ENCODE results near the gene CNOT11. TPM values are rescaled to one million over a fixed set of nuclear protein-coding genes. Genes with fewer than 3 reads are reported as not detected.
A peak's percentile ranks its signal among the peaks of the same experiment; 100 is the strongest.

CNOT11 gene
- total RNA-seq, 3 donors from 2014 or later (not counting 1 experiment from before 2014, with no cell fraction given): 41.7 to 49.8 (median 46.0) TPM

GRCh38 chr2:101264360-101264939 is 11.8 kb downstream of the CNOT11 start:
- Histone ChIP-seq H3K27me3 (ENCODE audit: control insufficient read depth, insufficient read depth, low read length) (no peaks in the 10 kb centered on the region), H3K27ac (ENCODE audit: low read length) (no peak overlapping the region), H3K36me3 (ENCODE audit: control insufficient read depth, insufficient read depth, low read length) (peaks cover 69% of the 10 kb centered on the region), H3K9me3 (ENCODE audit: control insufficient read depth, insufficient read depth, low read length) (no peaks in the 10 kb centered on the region), H3K4me1 (ENCODE audit: control insufficient read depth, insufficient read depth, low read length) (no peaks in the 10 kb centered on the region), H3K4me3 (ENCODE audit: low read length) (no peak overlapping the region)
- Mint-ChIP-seq H3K4me3 (no peak overlapping the region), H3K27me3 (ENCODE audit: low read depth in 2 of 2) (no peaks in the 10 kb centered on the region), H3K27ac (peak overlapping the region; percentile 51 to 73), H3K36me3 (peaks cover 5% of the 10 kb centered on the region), H3K4me1 (peaks cover 10 to 19% of the 10 kb centered on the region in 2 donors), H3K9me3 (no peaks in the 10 kb centered on the region)
- WGBS (ENCODE audit: insufficient coverage): 89% methylated on average over 11 of the region's 13 CpGs
- DNase-seq: no peak
- TF ChIP-seq CTCF (IDR thresholded peaks at IDR 0.05): no peak
- intact Hi-C loops (cut with micrococcal nuclease): no loop called here
- ATAC-seq: no peak

- DNase-seq (no peak), ATAC-seq (no peak)
- H3K27me3 ChIP-seq (ENCODE audit: control insufficient read depth, insufficient read depth, low read length): no peaks in the 10 kb centered on the region
- Mint-ChIP-seq H3K36me3 (peaks cover 5% of the 10 kb centered on the region), H3K9me3 (no peaks in the 10 kb centered on the region), H3K4me3 (no peak overlapping the region), H3K4me1 (peaks cover 16 to 25% of the 10 kb centered on the region in 2 donors), H3K27ac (peak overlapping the region; percentile 45), H3K27me3 (ENCODE audit: low read depth in 2 of 2) (no peaks in the 10 kb centered on the region)
- H3K9me3 ChIP-seq (ENCODE audit: control insufficient read depth, insufficient read depth, low read length): no peaks in the 10 kb centered on the region
- intact Hi-C loops (cut with micrococcal nuclease): no loop called here
- no peak overlapping the region for H3K27ac ChIP-seq (ENCODE audit: low read length)
- TF ChIP-seq CTCF (IDR thresholded peaks at IDR 0.05): no peak
- H3K4me3 ChIP-seq (ENCODE audit: low read length): no peak overlapping the region
- H3K4me1 ChIP-seq (ENCODE audit: control insufficient read depth, insufficient read depth, low read length): no peaks in the 10 kb centered on the region
- WGBS (ENCODE audit: insufficient coverage): 88% methylated on average over 11 of the region's 11 CpGs
- peaks cover 77% of the 10 kb centered on the region for H3K36me3 ChIP-seq (ENCODE audit: control insufficient read depth, insufficient read depth, low read length)
Measured at GRCh38 chr2:101265893-101266499, 13.3 kb downstream of the CNOT11 start.

GRCh38 chr2:101267671-101268656 is 15.3 kb downstream of the CNOT11 start:
- H3K4me3 ChIP-seq (ENCODE audit: low read length): no peak overlapping the region
- ATAC-seq: no peak
- TF ChIP-seq CTCF (IDR thresholded peaks at IDR 0.05): no peak
- H3K27me3 ChIP-seq (ENCODE audit: control insufficient read depth, insufficient read depth, low read length): no peaks in the 10 kb centered on the region
- Mint-ChIP-seq H3K4me3 (no peak overlapping the region), H3K9me3 (no peaks in the 10 kb centered on the region), H3K4me1 (peaks cover 15 to 16% of the 10 kb centered on the region in 2 donors), H3K36me3 (peaks cover 5% of the 10 kb centered on the region), H3K27me3 (ENCODE audit: low read depth in 2 of 2) (no peaks in the 10 kb centered on the region), H3K27ac (peak overlapping the region; percentile 75 to 85)
- no peak for DNase-seq
- peaks cover 2% of the 10 kb centered on the region for H3K4me1 ChIP-seq (ENCODE audit: control insufficient read depth, insufficient read depth, low read length)
- no peak overlapping the region for H3K27ac ChIP-seq (ENCODE audit: low read length)
- H3K36me3 ChIP-seq (ENCODE audit: control insufficient read depth, insufficient read depth, low read length): peaks cover 81% of the 10 kb centered on the region
- H3K9me3 ChIP-seq (ENCODE audit: control insufficient read depth, insufficient read depth, low read length): no peaks in the 10 kb centered on the region
- 57% methylated on average over 15 of the region's 15 CpGs for WGBS (ENCODE audit: insufficient coverage)
- intact Hi-C loops (cut with micrococcal nuclease): no loop called here
